ENCODE data around the gene OR5D18. TPM values are rescaled to one million over a fixed set of nuclear protein-coding genes. Genes with fewer than 3 reads are reported as not detected.

Gene OR5D18
- total RNA-seq, 1 donor from 2014 or later: not detected

DNA sequence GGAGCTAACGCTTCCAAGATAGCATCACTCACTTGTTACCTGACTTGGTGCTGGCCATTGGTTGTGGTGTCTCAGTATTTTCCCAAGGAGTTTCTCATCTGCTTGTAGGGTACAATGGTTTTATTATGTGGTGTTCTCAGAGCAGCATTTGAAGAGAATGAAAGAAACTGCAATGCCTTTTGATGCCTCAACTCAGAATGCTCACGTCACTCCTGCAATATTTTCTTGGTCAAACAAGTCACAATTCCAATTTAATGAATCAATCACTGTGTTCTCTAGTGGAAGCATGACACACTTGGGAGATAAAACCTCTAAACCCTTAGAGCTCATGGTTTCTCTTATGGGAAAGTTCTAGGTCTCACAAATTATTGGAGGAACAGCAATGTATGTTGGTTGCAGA lies 26.1 kb upstream of the OR5D18 start:
- no peaks in the 10 kb centered on the region for H3K4me1 Mint-ChIP-seq
- DNase-seq (ENCODE audit: low spot score): no peak
- Histone ChIP-seq H3K36me3 (no peaks in the 10 kb centered on the region), H3F3A (ENCODE audit: low read depth) (no peaks in the 10 kb centered on the region), H3K4me1 (no peaks in the 10 kb centered on the region), H3K27ac (no peak overlapping the region), H3K4me2 (no peak overlapping the region), H2AFZ (replicated peaks) (no peak overlapping the region), H3K9me3 (ENCODE audit: low read depth) (peaks cover 34% of the 10 kb centered on the region), H3K27me3 (no peaks in the 10 kb centered on the region), H3K4me3 (no peak overlapping the region), H4K20me1 (ENCODE audit: low read depth) (no peaks in the 10 kb centered on the region), H3K9ac (no peak overlapping the region), H3K79me2 (ENCODE audit: low read depth) (no peaks in the 10 kb centered on the region)
- H3K9me3 Mint-ChIP-seq: no peaks in the 10 kb centered on the region
- no peak overlapping the region for H3K27ac Mint-ChIP-seq
- TF ChIP-seq, protein P1, sequence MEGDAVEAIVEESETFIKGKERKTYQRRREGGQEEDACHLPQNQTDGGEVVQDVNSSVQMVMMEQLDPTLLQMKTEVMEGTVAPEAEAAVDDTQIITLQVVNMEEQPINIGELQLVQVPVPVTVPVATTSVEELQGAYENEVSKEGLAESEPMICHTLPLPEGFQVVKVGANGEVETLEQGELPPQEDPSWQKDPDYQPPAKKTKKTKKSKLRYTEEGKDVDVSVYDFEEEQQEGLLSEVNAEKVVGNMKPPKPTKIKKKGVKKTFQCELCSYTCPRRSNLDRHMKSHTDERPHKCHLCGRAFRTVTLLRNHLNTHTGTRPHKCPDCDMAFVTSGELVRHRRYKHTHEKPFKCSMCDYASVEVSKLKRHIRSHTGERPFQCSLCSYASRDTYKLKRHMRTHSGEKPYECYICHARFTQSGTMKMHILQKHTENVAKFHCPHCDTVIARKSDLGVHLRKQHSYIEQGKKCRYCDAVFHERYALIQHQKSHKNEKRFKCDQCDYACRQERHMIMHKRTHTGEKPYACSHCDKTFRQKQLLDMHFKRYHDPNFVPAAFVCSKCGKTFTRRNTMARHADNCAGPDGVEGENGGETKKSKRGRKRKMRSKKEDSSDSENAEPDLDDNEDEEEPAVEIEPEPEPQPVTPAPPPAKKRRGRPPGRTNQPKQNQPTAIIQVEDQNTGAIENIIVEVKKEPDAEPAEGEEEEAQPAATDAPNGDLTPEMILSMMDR (IDR thresholded peaks at IDR 0.05): no peak
- no peak for TF ChIP-seq EZH2phosphoT487 (IDR thresholded peaks at IDR 0.05)
- no peak for TF ChIP-seq EZH2 (IDR thresholded peaks at IDR 0.05)
- H3K36me3 Mint-ChIP-seq: no peaks in the 10 kb centered on the region
- H3K27me3 Mint-ChIP-seq (ENCODE audit: insufficient read depth, low read depth): peaks cover 3% of the 10 kb centered on the region
- H3K4me3 Mint-ChIP-seq: no peak overlapping the region

DNA sequence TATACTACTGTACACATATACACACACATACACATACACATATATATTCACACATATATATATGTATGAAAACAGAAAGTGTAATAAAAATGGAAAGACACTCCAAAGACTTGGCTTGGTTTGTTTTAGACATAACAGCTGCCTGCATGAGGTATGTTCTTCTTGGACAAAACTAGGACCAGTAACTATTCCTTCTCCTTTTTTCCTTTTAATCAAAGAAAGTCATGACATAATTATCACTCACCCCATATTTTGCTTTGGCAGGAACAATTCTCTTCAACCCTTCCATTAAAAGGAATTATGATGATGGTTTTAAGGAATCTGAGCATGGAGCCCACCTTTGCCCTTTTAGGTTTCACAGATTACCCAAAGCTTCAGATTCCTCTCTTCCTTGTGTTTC lies 24.2 kb upstream of the OR5D18 start, which contains the start of gene OR5D14:
OR5D14 (plus strand) TSS at position 301 of the 400 bp plus-strand sequence; CDS start at position 301, 0 bp downstream.
- no peaks in the 10 kb centered on the region for H3F3A ChIP-seq (ENCODE audit: low read depth)
- no peak for DNase-seq (ENCODE audit: low spot score)
- Mint-ChIP-seq H3K9me3 (peaks cover 10% of the 10 kb centered on the region), H3K27me3 (ENCODE audit: insufficient read depth, low read depth) (peaks cover 3% of the 10 kb centered on the region), H3K4me3 (no peak within 1 kb of the TSS), H3K4me1 (no peaks in the 10 kb centered on the region), H3K27ac (no peak within 1 kb of the TSS), H3K36me3 (no peaks in the 10 kb centered on the region)
- no peaks in the 10 kb centered on the region for H3K79me2 ChIP-seq (ENCODE audit: low read depth)
- H3K9ac ChIP-seq: no peak within 1 kb of the TSS
- H3K4me1 ChIP-seq: no peaks in the 10 kb centered on the region
- no peak within 1 kb of the TSS for H3K4me3 ChIP-seq
- no peaks in the 10 kb centered on the region for H4K20me1 ChIP-seq (ENCODE audit: low read depth)
- no peak within 1 kb of the TSS for H3K27ac ChIP-seq
- H3K9me3 ChIP-seq (ENCODE audit: low read depth): peaks cover 31% of the 10 kb centered on the region
- no peak within 1 kb of the TSS for H2AFZ ChIP-seq (replicated peaks)
- H3K4me2 ChIP-seq: no peak within 1 kb of the TSS
- TF ChIP-seq EZH2phosphoT487 (IDR thresholded peaks at IDR 0.05) (no peak), EZH2 (IDR thresholded peaks at IDR 0.05) (no peak)
- TF ChIP-seq, protein P1 (IDR thresholded peaks at IDR 0.05): no peak
- no peaks in the 10 kb centered on the region for H3K27me3 ChIP-seq
- H3K36me3 ChIP-seq: no peaks in the 10 kb centered on the region

DNA sequence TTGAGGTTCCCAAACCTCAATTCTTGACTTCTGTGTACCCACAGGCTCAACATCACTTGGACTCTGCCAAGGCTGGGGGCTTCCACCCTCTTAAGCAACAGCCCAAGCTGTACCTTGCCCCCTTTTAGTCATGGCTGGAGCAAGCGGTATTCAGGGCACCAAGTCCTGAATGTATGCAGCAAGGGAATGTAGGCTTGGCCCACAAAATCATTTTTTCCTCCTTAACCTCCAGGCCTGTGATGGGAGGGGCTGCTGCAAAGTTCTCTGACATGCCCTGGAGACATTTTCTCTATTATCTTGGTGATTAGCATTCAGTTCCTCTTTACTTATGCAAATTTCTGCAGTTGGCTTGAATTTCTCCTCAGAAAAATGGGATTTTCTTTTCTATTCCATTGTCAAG lies 13.2 kb upstream of the OR5D18 start:
- H3K27me3 ChIP-seq: no peaks in the 10 kb centered on the region
- H3K9ac ChIP-seq: no peak overlapping the region
- no peaks in the 10 kb centered on the region for H3K36me3 ChIP-seq
- no peak overlapping the region for H3K4me3 Mint-ChIP-seq
- H3K9me3 ChIP-seq (ENCODE audit: low read depth): peaks cover 23% of the 10 kb centered on the region
- peaks cover 32% of the 10 kb centered on the region for H3K9me3 Mint-ChIP-seq
- TF ChIP-seq EZH2phosphoT487 (IDR thresholded peaks at IDR 0.05): no peak
- TF ChIP-seq EZH2 (IDR thresholded peaks at IDR 0.05): no peak
- TF ChIP-seq, protein P1 (IDR thresholded peaks at IDR 0.05): no peak
- no peaks in the 10 kb centered on the region for H3K36me3 Mint-ChIP-seq
- H4K20me1 ChIP-seq (ENCODE audit: low read depth): no peaks in the 10 kb centered on the region
- no peak overlapping the region for H3K27ac ChIP-seq
- H3K27ac Mint-ChIP-seq: no peak overlapping the region
- no peak overlapping the region for H3K4me3 ChIP-seq
- H3K4me1 ChIP-seq: no peaks in the 10 kb centered on the region
- no peaks in the 10 kb centered on the region for H3K27me3 Mint-ChIP-seq (ENCODE audit: insufficient read depth, low read depth)
- DNase-seq (ENCODE audit: low spot score): no peak
- no peak overlapping the region for H2AFZ ChIP-seq (replicated peaks)
- H3K4me1 Mint-ChIP-seq: no peaks in the 10 kb centered on the region
- H3K79me2 ChIP-seq (ENCODE audit: low read depth): no peaks in the 10 kb centered on the region
- no peaks in the 10 kb centered on the region for H3F3A ChIP-seq (ENCODE audit: low read depth)
- no peak overlapping the region for H3K4me2 ChIP-seq
